ENCODE data around the gene LATS2. TPM values are rescaled to one million over a fixed set of nuclear protein-coding genes. Genes with fewer than 3 reads are reported as not detected.

The LATS2 gene
- total RNA-seq, 1 donor from 2014 or later = 1.2 TPM

DNA sequence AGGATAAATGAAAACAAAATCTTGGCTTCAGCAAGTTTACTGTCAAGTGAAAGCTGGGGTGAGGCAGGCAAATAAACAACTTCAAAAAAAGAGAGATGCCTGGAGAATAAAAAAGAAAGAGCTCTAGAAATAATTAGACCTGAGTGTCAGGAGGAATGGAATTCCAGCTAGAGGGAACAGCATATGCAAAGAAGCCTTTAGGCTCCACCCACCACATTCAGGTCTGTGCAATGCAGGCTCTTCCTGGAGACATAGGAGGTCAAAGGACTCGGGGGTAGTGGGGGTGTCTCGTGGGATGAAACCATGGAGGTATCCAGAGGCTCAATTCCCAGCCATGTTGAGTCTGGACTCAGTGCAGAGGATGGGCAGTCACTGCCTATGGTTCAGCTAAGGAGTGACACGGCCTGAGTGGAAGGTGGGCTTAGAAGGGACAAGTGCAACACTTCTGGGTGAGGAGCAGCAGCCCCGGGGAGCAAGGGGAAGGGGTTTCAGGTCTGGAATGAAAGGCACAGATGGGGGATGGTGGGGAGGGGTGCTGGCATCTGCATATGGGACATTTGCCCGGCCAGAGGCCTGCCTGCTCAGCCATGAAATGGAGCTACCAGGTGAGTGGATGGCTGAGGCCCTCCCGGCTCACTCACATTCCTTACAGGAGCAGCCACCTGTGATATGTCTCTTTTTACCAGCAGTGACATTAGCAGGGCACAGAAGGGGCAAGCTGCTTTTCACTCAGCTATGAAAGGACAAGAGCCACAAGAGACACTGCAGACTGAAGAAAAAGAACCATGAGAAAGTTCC lies 12.3 kb downstream of the LATS2 start:
- DNase-seq (ENCODE audit: low spot score in 2 of 2) (no peak), FAIRE-seq (no peak)

DNA sequence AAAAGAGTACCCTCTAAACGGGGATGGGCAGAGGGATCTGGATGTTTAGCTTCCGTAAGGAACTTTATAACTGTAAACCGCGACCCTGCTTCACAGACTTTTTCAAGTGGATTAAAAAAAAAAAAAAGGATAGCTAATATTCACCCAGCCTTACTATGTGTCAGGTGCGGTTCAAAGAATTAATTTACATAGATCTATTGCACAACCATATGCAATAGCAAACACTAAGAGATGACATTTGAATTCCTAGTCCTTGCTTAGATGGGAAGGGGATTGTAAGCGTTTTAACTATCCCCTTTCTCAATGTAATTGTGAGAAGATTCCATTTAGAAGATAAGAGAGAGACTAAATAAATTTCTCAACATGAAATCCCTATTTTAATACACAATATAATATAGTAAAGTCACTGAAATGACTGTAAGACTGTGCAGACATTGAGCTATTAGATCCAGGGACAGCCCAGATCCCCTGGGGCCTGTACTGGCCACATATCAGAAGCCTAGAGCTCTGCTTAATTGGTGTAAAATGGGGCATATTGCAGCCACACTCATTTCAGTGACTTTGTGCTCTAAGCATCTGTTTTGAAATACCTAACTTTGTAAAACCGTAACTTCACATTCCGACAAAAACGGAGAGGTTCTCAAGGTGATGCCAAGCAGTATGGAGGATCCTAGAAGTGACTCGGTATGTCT lies 13.6 kb downstream of the LATS2 start:
- FAIRE-seq (no peak), DNase-seq (ENCODE audit: low spot score in 2 of 2) (no peak)

- no peak for DNase-seq (ENCODE audit: low spot score in 2 of 2)
- FAIRE-seq = no peak
Observed at GRCh38 chr13:21047087-21047486, 14.3 kb downstream of the LATS2 start.

- no peak for FAIRE-seq
Observed at GRCh38 chr13:21046203-21046602, 15.2 kb downstream of the LATS2 start.

DNA sequence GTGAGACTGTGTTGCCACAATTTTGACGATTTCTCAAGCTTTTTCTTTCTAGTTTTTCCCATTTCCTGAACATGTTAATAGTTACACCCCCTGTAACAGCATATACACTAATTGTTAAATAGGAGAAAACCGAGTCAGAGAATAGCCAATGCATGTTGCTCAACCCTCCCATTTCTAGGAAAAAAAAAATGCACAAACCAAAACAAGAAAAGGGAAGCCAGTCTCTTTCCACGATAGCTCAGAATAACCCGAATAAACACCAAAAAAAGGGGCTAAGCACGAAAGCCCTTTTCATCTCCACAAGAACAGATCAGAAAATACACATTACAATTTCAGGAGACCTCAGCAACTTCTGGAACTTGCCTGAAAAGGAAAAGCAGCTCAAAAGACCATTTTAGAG lies 16.3 kb downstream of the LATS2 start:
- DNase-seq (ENCODE audit: low spot score in 2 of 2) (no peak), FAIRE-seq (no peak)

More at GRCh38 chr13:21046203-21046602, 15.2 kb downstream of the LATS2 start:
- no peak for DNase-seq (ENCODE audit: low spot score in 2 of 2)

DNA sequence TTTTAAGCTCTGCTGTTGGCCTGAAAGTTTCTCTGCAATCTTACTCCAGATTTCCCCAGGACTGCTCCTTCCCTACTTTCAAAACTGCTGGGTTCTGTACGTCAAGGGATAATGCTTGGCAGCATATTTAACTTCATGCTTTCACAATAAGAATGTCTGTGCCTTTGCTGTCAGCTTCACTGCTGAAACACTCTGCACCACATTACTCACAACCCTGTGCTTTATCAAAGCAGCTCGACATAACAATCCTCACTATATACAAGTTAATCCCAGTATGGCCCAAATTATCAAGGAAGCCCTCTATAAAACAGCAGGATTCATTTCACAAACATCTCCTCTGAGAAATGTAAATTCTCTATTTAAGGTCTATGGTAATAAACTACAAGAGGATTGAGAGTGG lies 17.5 kb downstream of the LATS2 start:
- FAIRE-seq = no peak
- DNase-seq (ENCODE audit: low spot score in 2 of 2) = no peak

- FAIRE-seq (no peak), DNase-seq (ENCODE audit: low spot score in 2 of 2) (no peak)
Observed at GRCh38 chr13:21040120-21040826, 21.1 kb downstream of the LATS2 start.

DNA sequence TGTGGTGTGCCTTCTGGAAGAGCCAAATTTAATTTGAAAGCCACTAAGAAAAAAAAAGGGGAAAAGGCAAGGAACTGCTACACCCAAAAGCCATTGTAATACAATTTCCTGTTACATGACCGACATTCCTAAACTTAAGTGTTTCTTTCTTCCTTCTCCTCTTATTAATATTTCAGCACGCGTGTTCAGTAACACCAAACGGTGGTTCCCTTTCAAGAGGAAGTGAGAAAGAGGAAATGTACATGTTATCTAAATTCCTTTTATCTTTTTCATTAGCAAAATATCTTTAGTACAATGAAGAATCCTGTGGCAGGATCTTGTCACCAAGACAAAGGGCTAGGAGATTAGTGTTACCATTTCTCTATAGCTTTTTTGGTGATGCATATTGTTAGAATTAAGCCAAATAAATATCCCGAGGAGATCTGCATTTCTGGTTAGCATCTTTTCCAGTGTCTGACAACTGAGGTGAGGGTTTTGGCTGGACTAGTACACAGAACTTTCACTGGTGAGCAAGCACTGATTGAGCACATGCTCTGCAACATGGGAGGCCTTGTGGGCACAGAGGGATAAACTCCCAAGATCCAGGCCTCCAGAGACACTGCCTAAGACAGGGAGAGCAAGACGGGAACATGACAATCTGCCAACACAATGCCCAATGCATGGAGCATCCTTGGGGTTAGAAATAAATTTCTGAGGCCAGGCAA lies 22.1 kb downstream of the LATS2 start:
- FAIRE-seq (no peak), DNase-seq (ENCODE audit: low spot score in 2 of 2) (no peak)

DNA sequence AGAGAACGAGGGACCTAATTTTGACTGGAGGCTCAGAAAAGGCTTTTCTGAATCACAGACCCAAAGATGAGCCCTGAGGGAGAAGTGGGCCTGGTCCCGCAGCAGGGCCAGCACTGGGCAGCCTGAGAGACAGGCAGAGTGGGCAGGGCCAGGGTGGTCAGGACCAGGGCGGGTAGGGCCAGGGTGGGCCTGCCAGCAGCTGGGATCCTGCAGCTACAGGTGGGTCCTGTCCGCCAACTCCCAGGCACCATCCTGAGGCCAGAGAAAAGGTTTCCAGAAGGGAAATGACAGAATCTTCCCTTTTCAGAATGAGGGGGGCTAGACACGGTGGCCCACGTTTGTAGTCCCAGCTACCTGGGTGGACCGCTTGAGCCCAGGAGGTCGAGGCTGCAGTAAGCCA lies 23.7 kb downstream of the LATS2 start:
- FAIRE-seq = no peak
- no peak for DNase-seq (ENCODE audit: low spot score in 2 of 2)

DNA sequence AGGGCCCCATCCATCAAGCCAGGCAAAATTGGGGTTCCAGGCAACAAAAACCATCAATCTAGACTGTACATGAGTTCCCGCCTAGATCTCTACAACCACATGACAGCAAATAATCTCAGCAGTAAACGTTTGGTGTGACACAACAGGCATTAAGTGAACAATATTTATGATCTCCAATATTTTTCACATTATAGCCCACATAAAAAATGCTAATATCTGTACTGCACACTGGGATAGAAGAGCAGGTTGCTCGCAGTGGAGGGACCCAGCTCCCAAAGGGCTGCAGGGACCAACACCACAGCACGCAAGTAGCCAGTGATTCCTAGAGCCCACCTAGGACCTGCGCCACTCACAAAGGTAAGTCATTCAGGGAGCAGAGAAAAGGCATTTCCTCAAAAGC lies 25.9 kb downstream of the LATS2 start:
- FAIRE-seq = no peak
- no peak for DNase-seq (ENCODE audit: low spot score in 2 of 2)

DNA sequence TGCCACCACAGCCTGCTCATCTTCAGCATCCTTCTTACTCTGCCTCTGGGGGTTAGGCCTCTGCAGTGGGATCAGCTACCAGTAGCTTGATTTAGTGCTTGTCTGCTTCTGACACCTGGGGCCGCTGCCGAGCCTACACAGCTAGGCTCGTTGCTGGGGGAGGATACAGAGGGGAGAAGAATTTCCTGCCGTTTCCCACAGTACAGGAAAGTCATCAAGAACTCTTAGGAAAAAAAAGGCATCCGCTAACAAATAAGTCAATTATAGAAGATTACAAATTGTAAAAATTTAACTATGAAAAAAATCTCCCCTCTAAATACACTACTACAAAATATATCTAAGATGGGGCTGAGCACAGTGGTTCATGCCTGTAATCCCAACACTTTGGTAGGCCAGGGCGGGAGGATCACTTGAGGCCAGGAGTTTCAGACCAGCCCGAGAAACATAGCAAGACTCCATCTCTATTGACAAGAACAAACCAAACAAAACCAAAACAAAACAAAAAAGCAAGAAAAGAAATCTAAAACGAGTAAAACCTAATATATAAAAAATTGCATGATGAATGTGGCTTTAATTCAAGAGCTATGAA lies 26.7 kb downstream of the LATS2 start:
- DNase-seq (ENCODE audit: low spot score in 2 of 2) = no peak
- no peak for FAIRE-seq

- FAIRE-seq (no peak), DNase-seq (ENCODE audit: low spot score in 2 of 2) (no peak)
Observed at GRCh38 chr13:21033856-21034602, 27.4 kb downstream of the LATS2 start.

GRCh38 chr13:21033212-21033840 lies 28.1 kb downstream of the LATS2 start:
- FAIRE-seq = no peak
- peak in 1 of 2 donors; percentile 34 for DNase-seq (ENCODE audit: low spot score in 2 of 2)

GRCh38 chr13:21032656-21033055 lies 28.7 kb downstream of the LATS2 start:
- no peak for DNase-seq (ENCODE audit: low spot score in 2 of 2)

GRCh38 chr13:21031594-21032275 lies 29.7 kb downstream of the LATS2 start:
- FAIRE-seq = no peak
- no peak for DNase-seq (ENCODE audit: low spot score in 2 of 2)

More at GRCh38 chr13:21032656-21033055, 28.7 kb downstream of the LATS2 start:
- FAIRE-seq = no peak

GRCh38 chr13:21025539-21025938 lies 35.8 kb downstream of the LATS2 start:
- FAIRE-seq = no peak
- no peak for DNase-seq (ENCODE audit: low spot score in 2 of 2)

- DNase-seq (ENCODE audit: low spot score in 2 of 2) (no peak), FAIRE-seq (no peak)
Observed at GRCh38 chr13:21022056-21022979, 39.1 kb downstream of the LATS2 start.
